Fibroblast of villous mesenchyme (primary cell): ENCODE measurements around the gene WDR90. TPM values are rescaled to one million over a fixed set of nuclear protein-coding genes. Genes with fewer than 3 reads are reported as not detected.
A peak's percentile ranks its signal among the peaks of the same experiment; 100 is the strongest.

Experiments
- DNase-seq: peaks from one replicate; pipeline ENCODE4 v3.0.0-alpha.2; 2010; ENCODE audit warnings: low read depth
- H3K4me3 ChIP-seq: 2 replicates; pipeline ENCODE4 v1.5.1; 2011; ENCODE audit warnings: low read depth, mild to moderate bottlenecking, low read length
- total RNA-seq: library from RNA; depleted of rRNA; stranded (reverse); fragments of >200 nt; gene quantifications from 2 replicates; pipeline ENCODE4 v1.2.3, GENCODE V29; 2012
- TF ChIP-seq, protein P1 (sequence below): IDR thresholded peaks from 2 replicates; pipeline ENCODE4 v1.5.1; 2012; ENCODE audit warnings: low read depth, mild to moderate bottlenecking, low read length; ENCODE audit not compliant: insufficient read depth

WDR90 gene
- total RNA-seq, 1 donor: 12.5 TPM

DNA sequence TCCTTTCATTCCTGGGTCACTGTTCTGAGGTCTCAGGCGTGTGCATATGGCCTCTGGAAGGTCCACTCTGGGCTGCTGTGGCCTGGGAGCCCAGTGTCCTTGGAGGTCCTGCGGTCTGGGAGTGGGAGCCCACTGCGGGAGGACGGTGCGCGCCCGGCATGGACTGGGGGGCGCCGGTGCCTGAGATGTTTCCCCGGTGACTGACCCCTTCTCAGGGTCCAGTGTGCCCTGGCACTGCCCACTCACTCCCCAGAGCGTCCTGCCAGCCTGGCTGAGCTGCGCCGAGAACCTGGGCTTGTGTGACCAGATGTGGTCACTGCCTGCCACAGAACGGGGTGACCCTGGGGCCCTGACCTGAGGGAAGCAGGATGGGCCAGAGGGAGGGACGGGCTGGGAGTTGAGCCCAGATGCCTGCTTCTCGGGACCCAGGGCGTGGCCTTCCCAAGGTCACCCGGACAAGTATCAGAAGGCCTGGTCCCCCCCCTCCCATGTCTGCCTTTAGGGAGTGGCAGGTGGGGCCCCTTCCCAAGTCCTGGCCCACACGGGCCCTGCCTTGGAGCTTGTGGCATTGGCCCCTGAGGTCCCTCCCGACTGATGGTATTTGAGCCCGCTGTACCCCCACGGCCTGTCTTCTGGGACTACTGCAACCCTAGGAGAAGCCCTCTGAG is 25.2 kb downstream of the WDR90 start:
- no peak for DNase-seq
- TF ChIP-seq, protein P1, sequence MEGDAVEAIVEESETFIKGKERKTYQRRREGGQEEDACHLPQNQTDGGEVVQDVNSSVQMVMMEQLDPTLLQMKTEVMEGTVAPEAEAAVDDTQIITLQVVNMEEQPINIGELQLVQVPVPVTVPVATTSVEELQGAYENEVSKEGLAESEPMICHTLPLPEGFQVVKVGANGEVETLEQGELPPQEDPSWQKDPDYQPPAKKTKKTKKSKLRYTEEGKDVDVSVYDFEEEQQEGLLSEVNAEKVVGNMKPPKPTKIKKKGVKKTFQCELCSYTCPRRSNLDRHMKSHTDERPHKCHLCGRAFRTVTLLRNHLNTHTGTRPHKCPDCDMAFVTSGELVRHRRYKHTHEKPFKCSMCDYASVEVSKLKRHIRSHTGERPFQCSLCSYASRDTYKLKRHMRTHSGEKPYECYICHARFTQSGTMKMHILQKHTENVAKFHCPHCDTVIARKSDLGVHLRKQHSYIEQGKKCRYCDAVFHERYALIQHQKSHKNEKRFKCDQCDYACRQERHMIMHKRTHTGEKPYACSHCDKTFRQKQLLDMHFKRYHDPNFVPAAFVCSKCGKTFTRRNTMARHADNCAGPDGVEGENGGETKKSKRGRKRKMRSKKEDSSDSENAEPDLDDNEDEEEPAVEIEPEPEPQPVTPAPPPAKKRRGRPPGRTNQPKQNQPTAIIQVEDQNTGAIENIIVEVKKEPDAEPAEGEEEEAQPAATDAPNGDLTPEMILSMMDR: no peak
- H3K4me3 ChIP-seq: no peak overlapping the region

DNA sequence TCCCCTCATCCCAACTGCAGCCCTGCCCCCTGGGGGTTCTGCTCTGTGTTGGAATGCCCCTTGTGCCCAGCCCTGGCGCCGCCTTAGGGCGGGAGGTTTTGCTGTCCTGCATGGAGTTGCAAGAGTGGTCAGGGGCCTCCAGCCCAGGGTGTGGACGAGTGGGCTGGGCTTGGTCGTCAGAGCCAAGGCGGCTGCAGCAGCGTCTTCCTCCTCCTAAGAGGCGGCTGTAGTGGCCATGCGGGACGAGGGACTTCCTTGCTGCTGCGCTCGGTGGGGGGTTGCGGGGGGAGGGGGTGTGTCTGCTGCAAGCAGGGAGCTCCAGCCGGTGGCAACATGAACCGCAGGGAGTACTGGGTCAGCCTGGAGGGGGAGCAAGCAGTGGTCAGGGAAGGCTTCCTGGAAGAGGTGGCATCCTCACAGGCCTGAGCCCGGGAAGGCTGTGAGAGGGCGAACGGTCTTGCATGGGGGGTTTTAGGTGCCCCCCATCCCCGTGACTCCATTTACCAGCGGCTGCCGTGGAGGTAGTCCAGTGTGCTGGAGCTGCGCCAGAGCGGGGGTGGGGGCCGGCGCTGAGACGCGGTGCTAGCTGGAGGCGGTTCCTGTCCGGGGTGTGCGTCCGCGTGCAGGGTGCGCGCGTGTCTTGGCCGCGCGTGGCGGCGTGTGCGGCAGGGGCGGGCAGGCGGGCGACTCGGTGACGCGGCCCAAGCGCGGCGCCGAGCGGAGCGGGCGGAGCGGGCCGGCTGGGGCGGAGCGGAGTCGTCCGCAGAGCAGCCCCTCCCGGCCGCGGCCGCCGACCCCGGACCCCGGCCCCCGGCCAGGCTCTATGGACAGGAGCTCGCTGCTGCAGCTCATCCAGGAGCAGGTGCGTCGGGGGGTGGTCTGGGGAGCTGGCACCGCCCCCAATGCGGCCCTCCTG is 26.1 kb downstream of the WDR90 start, which contains the start of gene RHBDL1:
RHBDL1 (plus strand) TSS at position 704 of the 916 bp plus-strand sequence; CDS start at position 824, 120 bp downstream.
- TF ChIP-seq, protein P1: no peak
- H3K4me3 ChIP-seq: peak within 1 kb of the TSS; percentile 52
- peak; percentile 42 for DNase-seq

GRCh38 chr16:675884-676564 is 26.9 kb downstream of the WDR90 start:
- no peak for DNase-seq
- TF ChIP-seq, protein P1: no peak
- peak overlapping the region; percentile 52 for H3K4me3 ChIP-seq

- no peak overlapping the region for H3K4me3 ChIP-seq
- no peak for DNase-seq
- TF ChIP-seq, protein P1: no peak
Observed at GRCh38 chr16:676565-676902, 27.4 kb downstream of the WDR90 start.

DNA sequence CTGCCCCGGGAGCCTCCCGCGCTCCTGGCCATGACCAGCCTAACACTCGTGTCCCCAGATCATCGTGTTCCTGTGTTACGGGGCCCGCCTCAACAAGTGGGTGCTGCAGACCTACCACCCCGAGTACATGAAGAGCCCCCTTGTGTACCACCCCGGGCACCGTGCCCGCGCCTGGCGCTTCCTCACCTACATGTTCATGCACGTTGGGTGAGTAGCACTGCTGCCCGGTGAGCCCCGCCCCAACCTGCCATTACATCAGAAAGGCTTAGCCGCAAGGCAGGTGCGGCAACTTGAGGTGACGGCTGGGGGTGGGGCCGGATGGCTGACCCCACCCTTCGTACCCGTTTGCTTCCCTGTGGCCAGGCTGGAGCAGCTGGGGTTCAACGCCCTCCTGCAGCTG is 27.7 kb downstream of the WDR90 start:
- no peak overlapping the region for H3K4me3 ChIP-seq
- DNase-seq: no peak
- TF ChIP-seq, protein P1: no peak

GRCh38 chr16:677316-678190 is 28.4 kb downstream of the WDR90 start:
- TF ChIP-seq, protein P1: no peak
- no peak overlapping the region for H3K4me3 ChIP-seq
- DNase-seq: no peak
